HEK293 (cell line): ENCODE data around the gene CFAP45.
A peak's percentile ranks its signal among the peaks of the same experiment; 100 is the strongest.

ENCODE experiments used
- CTCF ChIA-PET: fragments of 350-600 bp; formaldehyde crosslinking; extraction: SDS; loops from one replicate; lab custom pipeline; 2021; ENCODE audit warnings: antibody characterized with exemption; lab: Yijun Ruan, JAX
- POLR2A ChIA-PET: fragments of 300-600 bp; formaldehyde crosslinking; extraction: SDS; loops from one replicate; lab custom pipeline; 2020; ENCODE audit warnings: antibody characterized with exemption, inconsistent platforms; lab: Yijun Ruan, JAX
- H3K27ac ChIP-seq: fragments of 200-500 bp; sonication (Bioruptor generic); 2 replicates; pipeline ENCODE4 v1.5.1; 2014; ENCODE audit warnings: low read depth, low read length, control low read depth, inconsistent platforms; ENCODE audit errors: extremely low read depth
- H3K36me3 ChIP-seq, 2 experiments: fragments of 200-500 bp in 1 of 2; sonication (Bioruptor generic) in 1 of 2; 1 replicate in 1 of 2; 2 replicates in 1 of 2; pipeline ENCODE4 v1.5.1; 2014 to 2017; ENCODE audit warnings: inconsistent platforms in 2 of 2, low read length in 2 of 2; ENCODE audit not compliant: control insufficient read depth in 2 of 2, insufficient read depth in 1 of 2
- H3K4me1 ChIP-seq: fragments of 200-500 bp; sonication (Bioruptor generic); 2 replicates; pipeline ENCODE4 v1.5.1; 2014; ENCODE audit warnings: mild to moderate bottlenecking, low read length, inconsistent platforms; ENCODE audit not compliant: control insufficient read depth, insufficient read depth
- H3K4me3 ChIP-seq: 2 replicates; pipeline ENCODE4 v1.5.1; 2011; ENCODE audit warnings: low read depth, mild to moderate bottlenecking, control low read depth, low read length, moderate library complexity
- H3K9me3 ChIP-seq: fragments of 200-500 bp; sonication (Bioruptor generic); 2 replicates; pipeline ENCODE4 v1.5.1; 2014; ENCODE audit warnings: low read depth, low read length, inconsistent platforms; ENCODE audit not compliant: control insufficient read depth, insufficient read depth
- GLI4 ChIP-seq: fragments of 450-650 bp; formaldehyde crosslinking; IDR thresholded peaks from 2 replicates; pipeline ENCODE4 v1.5.1; 2016; ENCODE audit warnings: missing biosample characterization, missing genetic modification characterization
- PRDM1 ChIP-seq: fragments of 450-650 bp; formaldehyde crosslinking; IDR thresholded peaks from 2 replicates; pipeline ENCODE4; 2016; ENCODE audit warnings: missing biosample characterization, missing genetic modification characterization
- SP2 ChIP-seq: fragments of 450-650 bp; formaldehyde crosslinking; IDR thresholded peaks from 2 replicates; pipeline ENCODE4 v1.5.1; 2016; ENCODE audit warnings: missing biosample characterization, missing genetic modification characterization
- SP7 ChIP-seq: fragments of 450-650 bp; formaldehyde crosslinking; IDR thresholded peaks from 2 replicates; pipeline ENCODE4 v1.5.1; 2016; ENCODE audit warnings: missing biosample characterization, missing genetic modification characterization
- TCF7L2 ChIP-seq: IDR thresholded peaks from 2 replicates; pipeline ENCODE4 v1.6.1; 2011; ENCODE audit warnings: low read depth, mild to moderate bottlenecking, inconsistent platforms, low read length, moderate library complexity, borderline replicate concordance
- YY1 ChIP-seq: fragments of 450-650 bp; formaldehyde crosslinking; IDR thresholded peaks from 2 replicates; pipeline ENCODE4 v1.5.1; 2018; ENCODE audit warnings: missing biosample characterization, missing genetic modification characterization
- ZBTB48 ChIP-seq: fragments of 450-650 bp; formaldehyde crosslinking; IDR thresholded peaks from 2 replicates; pipeline ENCODE4 v1.5.1; 2016; ENCODE audit warnings: missing biosample characterization, missing genetic modification characterization
- ZEB2 ChIP-seq: fragments of 450-650 bp; formaldehyde crosslinking; IDR thresholded peaks from 2 replicates; pipeline ENCODE4 v1.5.1; 2016; ENCODE audit warnings: missing biosample characterization, missing genetic modification characterization
- ZFP3 ChIP-seq: fragments of 450-650 bp; formaldehyde crosslinking; IDR thresholded peaks from 2 replicates; pipeline ENCODE4 v1.5.1; 2016; ENCODE audit warnings: low read depth, missing biosample characterization, missing genetic modification characterization
- ZNF146 ChIP-seq: fragments of 450-650 bp; formaldehyde crosslinking; IDR thresholded peaks from 2 replicates; pipeline ENCODE4 v1.5.1; 2016; ENCODE audit warnings: missing biosample characterization, missing genetic modification characterization
- ZNF24 ChIP-seq: fragments of 450-650 bp; formaldehyde crosslinking; IDR thresholded peaks from 2 replicates; pipeline ENCODE4 v1.5.1; 2016; ENCODE audit warnings: missing biosample characterization, missing genetic modification characterization
- ZNF335 ChIP-seq: fragments of 450-650 bp; formaldehyde crosslinking; conservative IDR thresholded peaks from 2 replicates; pipeline ENCODE4 v1.5.1; 2016; ENCODE audit warnings: missing biosample characterization, missing genetic modification characterization
- ZNF416 ChIP-seq: fragments of 450-650 bp; formaldehyde crosslinking; IDR thresholded peaks from 2 replicates; pipeline ENCODE4 v1.5.1; 2016; ENCODE audit warnings: missing biosample characterization, missing genetic modification characterization
- ZNF48 ChIP-seq: fragments of 450-650 bp; formaldehyde crosslinking; IDR thresholded peaks from 2 replicates; pipeline ENCODE4 v1.5.1; 2016; ENCODE audit warnings: missing biosample characterization, missing genetic modification characterization
- ZNF561 ChIP-seq: fragments of 450-650 bp; IDR thresholded peaks from 2 replicates; pipeline ENCODE4 v1.5.1; 2018; ENCODE audit warnings: missing biosample characterization, missing genetic modification characterization, borderline replicate concordance
- ZNF664 ChIP-seq: fragments of 450-650 bp; formaldehyde crosslinking; IDR thresholded peaks from 2 replicates; pipeline ENCODE4 v1.5.1; 2016; ENCODE audit warnings: missing biosample characterization, missing genetic modification characterization
- ZNF791 ChIP-seq: fragments of 450-650 bp; formaldehyde crosslinking; IDR thresholded peaks from 2 replicates; pipeline ENCODE4 v1.5.1; 2016; ENCODE audit warnings: missing biosample characterization, missing genetic modification characterization
- ZNF792 ChIP-seq: fragments of 450-650 bp; formaldehyde crosslinking; IDR thresholded peaks from 2 replicates; pipeline ENCODE4 v1.5.1; 2016; ENCODE audit warnings: missing biosample characterization, missing genetic modification characterization
- TF ChIP-seq, protein P1 (sequence below): fragments of 450-650 bp; formaldehyde crosslinking; IDR thresholded peaks from 2 replicates; pipeline ENCODE4 v1.5.1; 2016; ENCODE audit warnings: missing biosample characterization, missing genetic modification characterization, low read depth
- TF ChIP-seq, protein P2 (sequence below): fragments of 450-650 bp; formaldehyde crosslinking; IDR thresholded peaks from 2 replicates; pipeline ENCODE4 v1.5.1; 2016; ENCODE audit warnings: missing biosample characterization, missing genetic modification characterization
- TF ChIP-seq, protein P3 (sequence below): fragments of 450-650 bp; formaldehyde crosslinking; IDR thresholded peaks from 2 replicates; pipeline ENCODE4 v1.5.1; 2016; ENCODE audit warnings: missing biosample characterization, missing genetic modification characterization
- TF ChIP-seq, protein P4 (sequence below): fragments of 450-650 bp; formaldehyde crosslinking; IDR thresholded peaks from 2 replicates; pipeline ENCODE4 v1.5.1; 2016; ENCODE audit warnings: missing biosample characterization, missing genetic modification characterization
- TF ChIP-seq, protein P5 (sequence below): fragments of 450-650 bp; IDR thresholded peaks from 2 replicates; pipeline ENCODE4 v1.5.1; 2018; ENCODE audit warnings: missing biosample characterization, mild to moderate bottlenecking, missing genetic modification characterization

The CFAP45 gene

DNA sequence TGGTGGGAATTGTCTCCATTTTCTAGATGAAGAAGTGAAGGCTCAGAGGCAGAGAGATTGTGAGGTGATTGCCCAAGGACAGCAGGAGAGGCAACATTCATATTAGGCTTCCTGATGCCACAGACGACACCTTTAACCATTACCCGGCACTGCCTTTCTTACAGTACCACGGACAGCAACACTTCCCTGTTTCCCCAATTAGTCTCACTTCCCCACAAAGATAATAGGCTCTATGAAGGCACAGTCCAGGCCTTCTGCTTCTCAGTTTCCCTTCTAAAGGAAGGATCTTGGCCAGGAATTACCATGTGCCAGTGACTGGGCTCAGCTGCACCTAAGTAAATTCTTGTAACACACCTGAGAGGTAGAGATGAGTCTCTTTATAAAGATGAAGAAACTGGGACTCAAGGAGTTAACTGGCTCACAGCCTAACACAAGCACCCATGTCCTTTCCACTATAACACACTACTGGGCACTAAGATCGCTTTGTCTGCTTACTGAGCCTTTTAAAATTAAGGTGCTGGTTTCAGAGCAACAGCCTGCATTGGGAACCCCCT lies 35.8 kb upstream of the CFAP45 start:
- no peak for TF ChIP-seq SP2 (tag by site-specific recombination)
- TF ChIP-seq, protein P1, sequence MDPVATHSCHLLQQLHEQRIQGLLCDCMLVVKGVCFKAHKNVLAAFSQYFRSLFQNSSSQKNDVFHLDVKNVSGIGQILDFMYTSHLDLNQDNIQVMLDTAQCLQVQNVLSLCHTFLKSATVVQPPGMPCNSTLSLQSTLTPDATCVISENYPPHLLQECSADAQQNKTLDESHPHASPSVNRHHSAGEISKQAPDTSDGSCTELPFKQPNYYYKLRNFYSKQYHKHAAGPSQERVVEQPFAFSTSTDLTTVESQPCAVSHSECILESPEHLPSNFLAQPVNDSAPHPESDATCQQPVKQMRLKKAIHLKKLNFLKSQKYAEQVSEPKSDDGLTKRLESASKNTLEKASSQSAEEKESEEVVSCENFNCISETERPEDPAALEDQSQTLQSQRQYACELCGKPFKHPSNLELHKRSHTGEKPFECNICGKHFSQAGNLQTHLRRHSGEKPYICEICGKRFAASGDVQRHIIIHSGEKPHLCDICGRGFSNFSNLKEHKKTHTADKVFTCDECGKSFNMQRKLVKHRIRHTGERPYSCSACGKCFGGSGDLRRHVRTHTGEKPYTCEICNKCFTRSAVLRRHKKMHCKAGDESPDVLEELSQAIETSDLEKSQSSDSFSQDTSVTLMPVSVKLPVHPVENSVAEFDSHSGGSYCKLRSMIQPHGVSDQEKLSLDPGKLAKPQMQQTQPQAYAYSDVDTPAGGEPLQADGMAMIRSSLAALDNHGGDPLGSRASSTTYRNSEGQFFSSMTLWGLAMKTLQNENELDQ (tag by site-specific recombination) = no peak
- TF ChIP-seq, protein P2, sequence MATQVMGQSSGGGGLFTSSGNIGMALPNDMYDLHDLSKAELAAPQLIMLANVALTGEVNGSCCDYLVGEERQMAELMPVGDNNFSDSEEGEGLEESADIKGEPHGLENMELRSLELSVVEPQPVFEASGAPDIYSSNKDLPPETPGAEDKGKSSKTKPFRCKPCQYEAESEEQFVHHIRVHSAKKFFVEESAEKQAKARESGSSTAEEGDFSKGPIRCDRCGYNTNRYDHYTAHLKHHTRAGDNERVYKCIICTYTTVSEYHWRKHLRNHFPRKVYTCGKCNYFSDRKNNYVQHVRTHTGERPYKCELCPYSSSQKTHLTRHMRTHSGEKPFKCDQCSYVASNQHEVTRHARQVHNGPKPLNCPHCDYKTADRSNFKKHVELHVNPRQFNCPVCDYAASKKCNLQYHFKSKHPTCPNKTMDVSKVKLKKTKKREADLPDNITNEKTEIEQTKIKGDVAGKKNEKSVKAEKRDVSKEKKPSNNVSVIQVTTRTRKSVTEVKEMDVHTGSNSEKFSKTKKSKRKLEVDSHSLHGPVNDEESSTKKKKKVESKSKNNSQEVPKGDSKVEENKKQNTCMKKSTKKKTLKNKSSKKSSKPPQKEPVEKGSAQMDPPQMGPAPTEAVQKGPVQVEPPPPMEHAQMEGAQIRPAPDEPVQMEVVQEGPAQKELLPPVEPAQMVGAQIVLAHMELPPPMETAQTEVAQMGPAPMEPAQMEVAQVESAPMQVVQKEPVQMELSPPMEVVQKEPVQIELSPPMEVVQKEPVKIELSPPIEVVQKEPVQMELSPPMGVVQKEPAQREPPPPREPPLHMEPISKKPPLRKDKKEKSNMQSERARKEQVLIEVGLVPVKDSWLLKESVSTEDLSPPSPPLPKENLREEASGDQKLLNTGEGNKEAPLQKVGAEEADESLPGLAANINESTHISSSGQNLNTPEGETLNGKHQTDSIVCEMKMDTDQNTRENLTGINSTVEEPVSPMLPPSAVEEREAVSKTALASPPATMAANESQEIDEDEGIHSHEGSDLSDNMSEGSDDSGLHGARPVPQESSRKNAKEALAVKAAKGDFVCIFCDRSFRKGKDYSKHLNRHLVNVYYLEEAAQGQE (tag by site-specific recombination) = peak; percentile 99
- Histone ChIP-seq H3K4me3 (no peak overlapping the region), H3K9me3 (no peaks in the 10 kb centered on the region), H3K36me3 (no peaks in the 10 kb centered on the region), H3K4me1 (no peaks in the 10 kb centered on the region), H3K27ac (no peak overlapping the region)
- ChIA-PET POLR2A (interaction anchor here (0.6 to 7.3 kb wide), 3 partner anchors 11 to 142 kb away, joined by 4 to 41 read pairs (median 5); partner anchors contain the start of gene TAGLN2), CTCF (interaction anchor here (0.5 to 19.3 kb wide), 20 partner anchors 8 to 176 kb away, joined by 3 to 353 read pairs (median 4); partner anchors contain the start of genes IGSF9 and SLAMF9)

DNA sequence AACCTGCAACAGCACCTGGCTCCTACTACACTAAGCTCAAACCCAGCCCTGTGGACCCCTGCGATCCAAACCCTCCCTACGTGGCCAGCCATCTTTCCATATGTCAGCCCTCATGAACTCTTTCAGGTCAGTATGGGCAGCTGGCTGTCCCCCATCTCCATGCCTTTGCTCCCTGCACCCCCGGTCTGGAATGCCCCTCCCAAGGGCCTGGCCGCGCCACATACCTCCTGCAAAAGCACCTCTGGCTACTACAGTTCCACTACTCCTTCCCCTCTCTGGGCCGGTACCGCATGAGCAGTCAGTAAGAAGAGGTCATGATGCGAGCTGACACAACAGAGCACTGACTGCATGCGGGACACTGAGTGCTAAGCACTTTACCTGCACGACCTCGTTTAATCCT lies 35.3 kb upstream of the CFAP45 start:
- POLR2A ChIA-PET = interaction anchor here (0.6 to 7.3 kb wide), 2 partner anchors 11 to 142 kb away, joined by 5 to 41 read pairs; partner anchors contain the start of gene TAGLN2
- CTCF ChIA-PET = interaction anchor here (0.5 to 19.3 kb wide), 13 partner anchors 9 to 147 kb away, joined by 3 to 353 read pairs (median 4); partner anchors contain the start of gene IGSF9
- H3K27ac ChIP-seq = no peak overlapping the region
- H3K9me3 ChIP-seq = no peaks in the 10 kb centered on the region
- no peak overlapping the region for H3K4me3 ChIP-seq
- H3K4me1 ChIP-seq = no peaks in the 10 kb centered on the region
- H3K36me3 ChIP-seq = no peaks in the 10 kb centered on the region
- TF ChIP-seq ZNF335 (tag by site-specific recombination) = no peak
- TF ChIP-seq YY1 (tag by site-specific recombination) = no peak
- TF ChIP-seq ZEB2 (tag by site-specific recombination) = no peak
- no peak for TF ChIP-seq ZNF791
- TF ChIP-seq ZBTB48 (tag by site-specific recombination) = no peak
- TF ChIP-seq, protein P3, sequence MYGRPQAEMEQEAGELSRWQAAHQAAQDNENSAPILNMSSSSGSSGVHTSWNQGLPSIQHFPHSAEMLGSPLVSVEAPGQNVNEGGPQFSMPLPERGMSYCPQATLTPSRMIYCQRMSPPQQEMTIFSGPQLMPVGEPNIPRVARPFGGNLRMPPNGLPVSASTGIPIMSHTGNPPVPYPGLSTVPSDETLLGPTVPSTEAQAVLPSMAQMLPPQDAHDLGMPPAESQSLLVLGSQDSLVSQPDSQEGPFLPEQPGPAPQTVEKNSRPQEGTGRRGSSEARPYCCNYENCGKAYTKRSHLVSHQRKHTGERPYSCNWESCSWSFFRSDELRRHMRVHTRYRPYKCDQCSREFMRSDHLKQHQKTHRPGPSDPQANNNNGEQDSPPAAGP = no peak
- TF ChIP-seq ZNF664 (tag by site-specific recombination) = no peak
- TF ChIP-seq, protein P4, sequence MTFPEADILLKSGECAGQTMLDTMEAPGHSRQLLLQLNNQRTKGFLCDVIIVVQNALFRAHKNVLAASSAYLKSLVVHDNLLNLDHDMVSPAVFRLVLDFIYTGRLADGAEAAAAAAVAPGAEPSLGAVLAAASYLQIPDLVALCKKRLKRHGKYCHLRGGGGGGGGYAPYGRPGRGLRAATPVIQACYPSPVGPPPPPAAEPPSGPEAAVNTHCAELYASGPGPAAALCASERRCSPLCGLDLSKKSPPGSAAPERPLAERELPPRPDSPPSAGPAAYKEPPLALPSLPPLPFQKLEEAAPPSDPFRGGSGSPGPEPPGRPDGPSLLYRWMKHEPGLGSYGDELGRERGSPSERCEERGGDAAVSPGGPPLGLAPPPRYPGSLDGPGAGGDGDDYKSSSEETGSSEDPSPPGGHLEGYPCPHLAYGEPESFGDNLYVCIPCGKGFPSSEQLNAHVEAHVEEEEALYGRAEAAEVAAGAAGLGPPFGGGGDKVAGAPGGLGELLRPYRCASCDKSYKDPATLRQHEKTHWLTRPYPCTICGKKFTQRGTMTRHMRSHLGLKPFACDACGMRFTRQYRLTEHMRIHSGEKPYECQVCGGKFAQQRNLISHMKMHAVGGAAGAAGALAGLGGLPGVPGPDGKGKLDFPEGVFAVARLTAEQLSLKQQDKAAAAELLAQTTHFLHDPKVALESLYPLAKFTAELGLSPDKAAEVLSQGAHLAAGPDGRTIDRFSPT (tag by site-specific recombination) = no peak
- TF ChIP-seq GLI4 (tag by site-specific recombination) = no peak
- TF ChIP-seq, protein P5, sequence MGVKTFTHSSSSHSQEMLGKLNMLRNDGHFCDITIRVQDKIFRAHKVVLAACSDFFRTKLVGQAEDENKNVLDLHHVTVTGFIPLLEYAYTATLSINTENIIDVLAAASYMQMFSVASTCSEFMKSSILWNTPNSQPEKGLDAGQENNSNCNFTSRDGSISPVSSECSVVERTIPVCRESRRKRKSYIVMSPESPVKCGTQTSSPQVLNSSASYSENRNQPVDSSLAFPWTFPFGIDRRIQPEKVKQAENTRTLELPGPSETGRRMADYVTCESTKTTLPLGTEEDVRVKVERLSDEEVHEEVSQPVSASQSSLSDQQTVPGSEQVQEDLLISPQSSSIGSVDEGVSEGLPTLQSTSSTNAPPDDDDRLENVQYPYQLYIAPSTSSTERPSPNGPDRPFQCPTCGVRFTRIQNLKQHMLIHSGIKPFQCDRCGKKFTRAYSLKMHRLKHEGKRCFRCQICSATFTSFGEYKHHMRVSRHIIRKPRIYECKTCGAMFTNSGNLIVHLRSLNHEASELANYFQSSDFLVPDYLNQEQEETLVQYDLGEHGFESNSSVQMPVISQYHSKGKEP = no peak
- TF ChIP-seq ZNF48 (tag by site-specific recombination) = no peak
- TF ChIP-seq ZFP3 (tag by site-specific recombination) = no peak
- no peak for TF ChIP-seq ZNF416 (tag by site-specific recombination)
- no peak for TF ChIP-seq TCF7L2
- TF ChIP-seq ZNF561 (tag by site-specific recombination) = no peak
- TF ChIP-seq ZNF792 (tag by site-specific recombination) = no peak
- TF ChIP-seq ZNF146 (tag by site-specific recombination) = no peak
- no peak for TF ChIP-seq SP7
- no peak for TF ChIP-seq ZNF24 (tag by site-specific recombination)
- no peak for TF ChIP-seq PRDM1 (tag by site-specific recombination)
